Measurements from ENCODE around the gene ULBP1.
A peak's percentile ranks its signal among the peaks of the same experiment; 100 is the strongest.
"Not testable (repeated sequence)": the region's sequence is repeated elsewhere in the genome, so short reads cannot be mapped to it uniquely, and the experiment has no call there.

The ULBP1 gene

GRCh38 chr6:149925253-149925973, 38.3 kb upstream of the ULBP1 start:
- Histone ChIP-seq H3K36me3 (ENCODE audit: insufficient read depth, low read length) (no peaks in the 10 kb centered on the region), H3K27me3 (ENCODE audit: insufficient read depth, low read length) (peaks cover 4% of the 10 kb centered on the region; the same call in 1 of the 2 replicates), H3K4me1 (ENCODE audit: insufficient read depth, low read length, severe bottlenecking) (peaks cover 6% of the 10 kb centered on the region), H3F3A (ENCODE audit: insufficient read depth, low read length) (no peaks in the 10 kb centered on the region), H3K9me2 (ENCODE audit: low read depth, low read length) (no peaks in the 10 kb centered on the region), H4K20me1 (ENCODE audit: insufficient read depth, low read length) (no peaks in the 10 kb centered on the region), H3K9ac (ENCODE audit: low read length) (no peak overlapping the region), H3K9me3 (ENCODE audit: low read length) (no peaks in the 10 kb centered on the region), H3K27ac (ENCODE audit: low read depth, low read length, poor library complexity, severe bottlenecking) (no peak overlapping the region), H2AFZ (ENCODE audit: low read length) (no peak overlapping the region), H3K79me2 (ENCODE audit: insufficient read depth, low read length) (no peaks in the 10 kb centered on the region), H3K4me2 (ENCODE audit: low read length) (no peak overlapping the region), H3K4me3 (ENCODE audit: low read depth, low read length, poor library complexity, severe bottlenecking) (no peak overlapping the region)
- no peak for TF ChIP-seq EZH2 (IDR thresholded peaks at IDR 0.05; ENCODE audit: borderline replicate concordance, low read length)
- no peak for TF ChIP-seq CTCF (IDR thresholded peaks at IDR 0.05; ENCODE audit: low read length)

GRCh38 chr6:149925974-149926777, 37.6 kb upstream of the ULBP1 start:
- Histone ChIP-seq H3K79me2 (ENCODE audit: insufficient read depth, low read length) (no peaks in the 10 kb centered on the region), H3K36me3 (ENCODE audit: insufficient read depth, low read length) (no peaks in the 10 kb centered on the region), H3K4me3 (ENCODE audit: low read depth, low read length, poor library complexity, severe bottlenecking) (no peak overlapping the region), H3K9ac (ENCODE audit: low read length) (no peak overlapping the region), H3K9me3 (ENCODE audit: low read length) (no peaks in the 10 kb centered on the region), H3K4me1 (ENCODE audit: insufficient read depth, low read length, severe bottlenecking) (peaks cover 6% of the 10 kb centered on the region), H3F3A (ENCODE audit: insufficient read depth, low read length) (no peaks in the 10 kb centered on the region), H3K27me3 (ENCODE audit: insufficient read depth, low read length) (peaks cover 4% of the 10 kb centered on the region; the same call in 1 of the 2 replicates), H3K9me2 (ENCODE audit: low read depth, low read length) (no peaks in the 10 kb centered on the region), H4K20me1 (ENCODE audit: insufficient read depth, low read length) (no peaks in the 10 kb centered on the region), H2AFZ (ENCODE audit: low read length) (no peak overlapping the region), H3K27ac (ENCODE audit: low read depth, low read length, poor library complexity, severe bottlenecking) (no peak overlapping the region), H3K4me2 (ENCODE audit: low read length) (no peak overlapping the region)
- peak; percentile 67 for TF ChIP-seq CTCF (IDR thresholded peaks at IDR 0.05; ENCODE audit: low read length)
- no peak for TF ChIP-seq EZH2 (IDR thresholded peaks at IDR 0.05; ENCODE audit: borderline replicate concordance, low read length)

- H3K9me2 ChIP-seq (ENCODE audit: low read depth, low read length); H3K4me2 ChIP-seq (ENCODE audit: low read length); H4K20me1 ChIP-seq (ENCODE audit: insufficient read depth, low read length); H3K9me3 ChIP-seq (ENCODE audit: low read length); H3F3A ChIP-seq (ENCODE audit: insufficient read depth, low read length); H3K4me3 ChIP-seq (ENCODE audit: low read depth, low read length, poor library complexity, severe bottlenecking); H3K36me3 ChIP-seq (ENCODE audit: insufficient read depth, low read length); H3K9ac ChIP-seq (ENCODE audit: low read length); H2AFZ ChIP-seq (ENCODE audit: low read length); H3K27me3 ChIP-seq (ENCODE audit: insufficient read depth, low read length); H3K27ac ChIP-seq (ENCODE audit: low read depth, low read length, poor library complexity, severe bottlenecking); H3K4me1 ChIP-seq (ENCODE audit: insufficient read depth, low read length, severe bottlenecking); H3K79me2 ChIP-seq (ENCODE audit: insufficient read depth, low read length): not testable (repeated sequence)
These were observed 36.7 kb upstream of the ULBP1 start for GRCh38 chr6:149927025-149927424.

Measured in OCI-LY1 (cell line).